ENCODE data around the gene EXPH5. TPM values are rescaled to one million over a fixed set of nuclear protein-coding genes. Genes with fewer than 3 reads are reported as not detected.

The EXPH5 gene
- total and polyA plus RNA-seq, 9 of the 15 experiments (the other 6 are each of a cell fraction or from before 2014, with no cell fraction given) = 1.3 to 8.5 (median 4.8) TPM

DNA sequence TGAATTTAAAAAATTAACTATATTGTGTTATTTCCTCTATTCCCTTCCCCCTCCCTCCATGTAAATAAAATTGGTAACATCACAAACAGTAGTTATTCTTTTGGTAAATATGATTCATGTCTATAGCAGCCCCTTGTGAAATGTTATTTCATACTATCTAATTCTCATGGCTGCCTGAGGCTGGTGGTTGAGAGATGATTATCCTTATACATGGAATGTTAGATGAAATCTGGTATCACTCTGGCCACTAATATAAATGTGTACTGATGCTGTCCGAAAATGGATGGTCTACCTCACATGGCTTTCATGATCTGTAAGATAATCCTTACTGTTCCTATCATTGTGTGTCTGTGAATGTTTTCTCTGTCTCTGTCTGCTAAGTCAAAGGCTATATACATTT, 25.0 kb upstream of the EXPH5 start:
- H2AFZ ChIP-seq (ENCODE audit: low read depth, low read length) = no peak overlapping the region
- BruUV-seq (replicated peaks) = no TSS peak
- H3K4me2 ChIP-seq (ENCODE audit: insufficient read depth, low read length) = no peak overlapping the region
- 24% methylated on average over 1 of the region's 1 CpG for WGBS (ENCODE audit: insufficient coverage, low coverage, missing lambda C conversion rate)
- H3K27me3 ChIP-seq (ENCODE audit: control insufficient read depth in 2 of 2, insufficient read depth in 2 of 2, low read length in 2 of 2) = no peaks in the 10 kb centered on the region
- no peaks in the 10 kb centered on the region for H3K4me1 ChIP-seq (replicated peaks in 1 of 2; ENCODE audit: control insufficient read depth in 2 of 2, insufficient read depth in 2 of 2, low read length in 2 of 2)
- H3K27ac ChIP-seq (ENCODE audit: extremely low read depth, low read depth, low read length) = no peak overlapping the region
- no peaks in the 10 kb centered on the region for H3K9me1 ChIP-seq (ENCODE audit: control insufficient read depth, insufficient read depth, low read length)
- no peaks in the 10 kb centered on the region for H3K79me2 ChIP-seq (ENCODE audit: control insufficient read depth, insufficient read depth, low read length)
- TF ChIP-seq STAT5B (CRISPR knock-in tag; IDR thresholded peaks at IDR 0.05) (no peak), NR4A1 (CRISPR knock-in tag; IDR thresholded peaks at IDR 0.05) (no peak), NR4A1 (tag; IDR thresholded peaks at IDR 0.05) (no peak), SAP30 (IDR thresholded peaks at IDR 0.05; ENCODE audit: borderline replicate concordance, insufficient read depth, low read depth, low read length, poor library complexity, severe bottlenecking) (no peak), TEAD1 (CRISPR knock-in tag; IDR thresholded peaks at IDR 0.05) (no peak), EWSR1 (IDR thresholded peaks at IDR 0.05; ENCODE audit: borderline replicate concordance, low read depth, partially characterized antibody) (no peak), ZNF224 (CRISPR knock-in tag; IDR thresholded peaks at IDR 0.05) (no peak), ZSCAN32 (CRISPR knock-in tag; IDR thresholded peaks at IDR 0.05) (no peak), FOXP1 (CRISPR knock-in tag; IDR thresholded peaks at IDR 0.05) (no peak), TOE1 (IDR thresholded peaks at IDR 0.05; ENCODE audit: borderline replicate concordance) (no peak), TOE1 (CRISPR knock-in tag; IDR thresholded peaks at IDR 0.05; ENCODE audit: borderline replicate concordance, low read depth) (no peak), BCOR (IDR thresholded peaks at IDR 0.05) (no peak), NFIC (IDR thresholded peaks at IDR 0.05) (no peak), PRPF4 (IDR thresholded peaks at IDR 0.05; ENCODE audit: insufficient read depth, low read depth, low read length, poor library complexity, severe bottlenecking) (no peak), DNMT1 (IDR thresholded peaks at IDR 0.05) (no peak), POU5F1 (IDR thresholded peaks at IDR 0.05; ENCODE audit: borderline replicate concordance, low read depth, low read length, partially characterized antibody) (no peak), HNRNPK (IDR thresholded peaks at IDR 0.05; ENCODE audit: low read depth, low read length, poor library complexity, severe bottlenecking) (no peak)
- TF ChIP-seq, protein P1, sequence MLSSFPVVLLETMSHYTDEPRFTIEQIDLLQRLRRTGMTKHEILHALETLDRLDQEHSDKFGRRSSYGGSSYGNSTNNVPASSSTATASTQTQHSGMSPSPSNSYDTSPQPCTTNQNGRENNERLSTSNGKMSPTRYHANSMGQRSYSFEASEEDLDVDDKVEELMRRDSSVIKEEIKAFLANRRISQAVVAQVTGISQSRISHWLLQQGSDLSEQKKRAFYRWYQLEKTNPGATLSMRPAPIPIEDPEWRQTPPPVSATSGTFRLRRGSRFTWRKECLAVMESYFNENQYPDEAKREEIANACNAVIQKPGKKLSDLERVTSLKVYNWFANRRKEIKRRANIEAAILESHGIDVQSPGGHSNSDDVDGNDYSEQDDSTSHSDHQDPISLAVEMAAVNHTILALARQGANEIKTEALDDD (IDR thresholded peaks at IDR 0.05) = no peak
- TF ChIP-seq, protein P2, sequence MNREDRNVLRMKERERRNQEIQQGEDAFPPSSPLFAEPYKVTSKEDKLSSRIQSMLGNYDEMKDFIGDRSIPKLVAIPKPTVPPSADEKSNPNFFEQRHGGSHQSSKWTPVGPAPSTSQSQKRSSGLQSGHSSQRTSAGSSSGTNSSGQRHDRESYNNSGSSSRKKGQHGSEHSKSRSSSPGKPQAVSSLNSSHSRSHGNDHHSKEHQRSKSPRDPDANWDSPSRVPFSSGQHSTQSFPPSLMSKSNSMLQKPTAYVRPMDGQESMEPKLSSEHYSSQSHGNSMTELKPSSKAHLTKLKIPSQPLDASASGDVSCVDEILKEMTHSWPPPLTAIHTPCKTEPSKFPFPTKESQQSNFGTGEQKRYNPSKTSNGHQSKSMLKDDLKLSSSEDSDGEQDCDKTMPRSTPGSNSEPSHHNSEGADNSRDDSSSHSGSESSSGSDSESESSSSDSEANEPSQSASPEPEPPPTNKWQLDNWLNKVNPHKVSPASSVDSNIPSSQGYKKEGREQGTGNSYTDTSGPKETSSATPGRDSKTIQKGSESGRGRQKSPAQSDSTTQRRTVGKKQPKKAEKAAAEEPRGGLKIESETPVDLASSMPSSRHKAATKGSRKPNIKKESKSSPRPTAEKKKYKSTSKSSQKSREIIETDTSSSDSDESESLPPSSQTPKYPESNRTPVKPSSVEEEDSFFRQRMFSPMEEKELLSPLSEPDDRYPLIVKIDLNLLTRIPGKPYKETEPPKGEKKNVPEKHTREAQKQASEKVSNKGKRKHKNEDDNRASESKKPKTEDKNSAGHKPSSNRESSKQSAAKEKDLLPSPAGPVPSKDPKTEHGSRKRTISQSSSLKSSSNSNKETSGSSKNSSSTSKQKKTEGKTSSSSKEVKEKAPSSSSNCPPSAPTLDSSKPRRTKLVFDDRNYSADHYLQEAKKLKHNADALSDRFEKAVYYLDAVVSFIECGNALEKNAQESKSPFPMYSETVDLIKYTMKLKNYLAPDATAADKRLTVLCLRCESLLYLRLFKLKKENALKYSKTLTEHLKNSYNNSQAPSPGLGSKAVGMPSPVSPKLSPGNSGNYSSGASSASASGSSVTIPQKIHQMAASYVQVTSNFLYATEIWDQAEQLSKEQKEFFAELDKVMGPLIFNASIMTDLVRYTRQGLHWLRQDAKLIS (CRISPR knock-in tag; IDR thresholded peaks at IDR 0.05) = no peak
- ChIA-PET POLR2A (no interaction called here), CTCF (ENCODE audit: low intra/inter-chr PET ratio) (no interaction called here)
- FAIRE-seq = no peak
- no peak overlapping the region for H3K4me3 ChIP-seq
- H3K9ac ChIP-seq (ENCODE audit: insufficient read depth in 1 of 2, low read depth in 2 of 2, low read length in 2 of 2) = no peak overlapping the region
- no peaks in the 10 kb centered on the region for H3K36me3 ChIP-seq (ENCODE audit: control insufficient read depth, insufficient read depth, low read length)
- DNase-seq (ENCODE audit: extremely low read depth in 1 of 4, low spot score in 3 of 4) = no peak
- H4K20me1 ChIP-seq (replicated peaks; ENCODE audit: control insufficient read depth, insufficient read depth, low read length) = no peaks in the 10 kb centered on the region
- intact Hi-C loops (cut with micrococcal nuclease) (no loop called here), in situ Hi-C loops (cut with MboI) (no loop called here)
- no peaks in the 10 kb centered on the region for H3K9me3 ChIP-seq (replicated peaks; ENCODE audit: control insufficient read depth, insufficient read depth, low read depth, low read length)
- ATAC-seq = no peak
